ENCODE results near the gene PACS1.
"Not testable (repeated sequence)": the region's sequence is repeated elsewhere in the genome, so short reads cannot be mapped to it uniquely, and the experiment has no call there.

PACS1 gene

GRCh38 chr11:66243782-66244535 lies 173.9 kb downstream of the PACS1 start:
- no peak for DNase-seq

DNA sequence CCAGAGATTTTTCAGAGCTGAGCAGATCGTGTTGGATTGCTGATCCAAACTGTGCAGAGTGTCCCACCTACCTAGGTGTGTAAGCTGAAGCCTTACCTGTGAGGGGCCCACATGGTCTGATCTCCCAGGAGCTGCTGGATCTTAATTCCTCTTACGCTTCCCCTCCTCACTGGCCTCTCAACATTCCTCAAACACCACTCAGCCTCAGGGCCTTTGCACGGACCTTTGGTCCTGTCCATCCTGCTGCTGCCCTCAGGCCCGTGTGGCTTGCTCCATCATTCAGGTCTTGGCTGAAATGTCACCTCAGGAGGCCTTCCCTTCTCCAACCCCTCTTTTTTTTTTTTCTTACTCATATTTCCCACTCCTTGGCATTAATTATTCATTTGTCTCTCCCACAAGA lies 177.2 kb downstream of the PACS1 start:
- DNase-seq: no peak

DNA sequence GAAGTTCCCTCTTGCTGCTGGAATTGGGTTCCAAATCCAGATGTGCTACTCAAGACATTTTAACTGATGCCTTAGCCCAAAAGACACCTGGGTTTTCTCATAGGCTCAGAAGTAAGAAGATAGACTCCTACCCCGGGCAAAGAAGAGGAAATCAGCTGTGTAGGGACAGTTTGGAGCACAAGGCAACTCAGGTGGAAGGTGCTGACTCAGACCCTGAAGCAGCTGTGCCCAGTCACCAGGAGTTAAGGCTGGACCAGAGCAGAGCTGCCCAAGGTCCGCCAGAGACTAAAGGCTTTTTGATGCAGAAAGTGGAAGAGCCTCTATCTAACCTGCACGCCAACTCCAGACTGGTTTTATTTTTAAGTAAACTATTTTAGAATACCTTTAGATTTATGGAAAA lies 177.7 kb downstream of the PACS1 start:
- no peak for DNase-seq

- DNase-seq: no peak
Measured at GRCh38 chr11:66248903-66249302, 178.8 kb downstream of the PACS1 start.

GRCh38 chr11:66251809-66252208 lies 181.7 kb downstream of the PACS1 start:
- no peak for DNase-seq

DNA sequence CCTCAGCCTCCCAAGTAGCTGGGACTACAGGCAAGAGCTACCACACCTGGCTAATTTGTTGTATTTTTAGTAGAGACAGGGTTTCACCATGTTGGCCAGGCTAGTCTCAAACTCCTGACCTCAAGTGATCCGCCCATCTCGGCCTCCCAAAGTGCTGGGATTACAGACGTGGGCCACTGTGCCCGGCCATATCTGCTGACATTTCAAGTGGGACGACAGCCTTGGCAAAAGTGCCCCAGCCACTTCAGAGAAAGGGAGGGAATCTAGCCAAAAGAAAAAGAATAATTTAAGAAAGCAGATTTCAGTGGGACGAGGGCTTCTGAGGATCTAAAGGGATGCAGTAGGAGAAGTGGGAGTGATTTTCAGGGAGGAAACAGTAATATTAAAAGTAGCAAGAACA lies 183.0 kb downstream of the PACS1 start:
- DNase-seq: not testable (repeated sequence)

- peak in 1 of 58 donors; percentile 49 for DNase-seq
Measured at GRCh38 chr11:66258473-66258893, 188.4 kb downstream of the PACS1 start.

DNA sequence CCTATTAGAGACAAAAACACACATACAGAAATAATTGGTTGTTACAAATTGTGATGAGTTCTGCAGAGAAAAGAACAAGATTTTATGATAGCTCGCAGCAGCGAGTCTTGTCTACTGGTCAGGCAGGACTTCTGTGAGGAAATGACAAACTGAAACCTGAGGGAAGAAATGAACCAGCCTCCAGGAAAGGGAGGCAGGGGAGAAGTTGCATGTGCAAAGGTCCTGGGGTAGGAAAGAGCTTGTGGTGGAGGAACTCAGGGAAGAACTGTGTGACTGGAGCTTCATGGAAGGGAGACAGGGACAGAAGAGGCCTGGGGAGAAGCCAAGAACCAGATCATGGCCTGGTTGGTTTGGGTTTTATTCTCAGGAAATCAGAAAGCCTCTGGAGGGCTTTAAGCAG lies 189.2 kb downstream of the PACS1 start:
- DNase-seq: no peak

DNA sequence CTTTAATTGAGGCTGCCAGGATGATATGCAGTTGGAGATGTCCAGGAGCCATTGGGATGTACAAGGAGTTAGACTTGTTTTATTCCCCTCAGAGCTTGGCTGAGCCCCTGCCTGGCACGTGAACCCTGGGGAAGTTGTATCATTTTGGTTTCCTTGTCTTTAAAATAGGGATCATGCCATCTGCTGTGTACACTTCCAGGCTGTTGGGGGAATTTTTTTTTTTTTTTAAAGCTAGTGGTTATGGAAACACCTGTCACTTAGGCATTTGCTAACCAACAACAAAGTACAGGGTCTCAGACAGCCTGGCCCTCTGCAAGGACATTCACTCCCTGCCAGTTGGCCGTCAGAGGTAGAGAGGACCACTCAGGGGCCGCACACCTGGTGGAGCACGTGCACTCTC lies 189.9 kb downstream of the PACS1 start:
- no peak for DNase-seq

- no peak for DNase-seq
Measured at GRCh38 chr11:66261578-66261977, 191.5 kb downstream of the PACS1 start.

DNA sequence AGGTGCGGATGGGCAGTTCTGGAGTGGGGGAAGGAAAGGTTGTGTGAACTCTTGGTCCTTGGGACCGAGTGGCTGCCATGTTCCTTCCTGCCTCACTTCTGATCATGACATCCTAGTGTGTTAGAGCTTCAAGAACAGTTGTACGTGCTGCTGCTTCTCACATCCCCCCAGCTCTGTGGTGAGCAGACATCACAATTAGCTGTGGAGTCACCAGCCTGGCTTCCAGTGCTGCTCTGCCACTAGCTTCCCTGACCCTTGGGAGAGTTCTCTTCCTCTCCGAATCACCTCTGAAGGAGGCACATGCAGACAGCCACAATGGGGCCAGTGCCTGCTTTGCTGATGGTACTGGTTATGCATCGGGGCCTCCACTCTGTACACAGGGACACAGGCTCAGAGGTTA lies 192.1 kb downstream of the PACS1 start:
- DNase-seq: no peak

GRCh38 chr11:66262696-66263095 lies 192.6 kb downstream of the PACS1 start:
- no peak for DNase-seq

GRCh38 chr11:66263231-66263630 lies 193.2 kb downstream of the PACS1 start:
- DNase-seq: no peak

GRCh38 chr11:66263785-66264184 lies 193.7 kb downstream of the PACS1 start:
- DNase-seq: no peak

GRCh38 chr11:66264383-66264782 lies 194.3 kb downstream of the PACS1 start:
- no peak for DNase-seq

DNA sequence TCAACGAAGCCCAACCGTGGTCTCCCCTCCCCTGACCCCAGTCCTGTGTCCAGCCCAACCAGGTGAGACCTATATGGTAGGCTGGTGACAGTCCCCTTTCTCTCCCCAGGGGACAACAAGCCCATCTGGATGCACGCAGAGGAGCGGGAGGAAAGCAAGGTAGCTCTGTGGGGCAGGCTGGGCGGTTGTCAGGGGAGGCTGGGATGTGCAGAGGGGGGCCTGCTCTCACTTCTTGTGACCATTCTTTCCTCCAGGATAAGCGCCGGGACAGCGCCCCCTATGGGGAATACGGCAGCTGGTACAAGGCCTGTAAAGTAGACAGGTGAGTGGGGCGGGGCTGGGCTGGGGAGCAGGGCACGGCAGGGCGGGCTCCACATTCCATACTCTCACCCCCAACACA lies 194.8 kb downstream of the PACS1 start:
- DNase-seq: no peak

GRCh38 chr11:66265531-66266377 lies 195.7 kb downstream of the PACS1 start:
- DNase-seq: no peak

GRCh38 chr11:66266378-66267038 lies 196.4 kb downstream of the PACS1 start:
- DNase-seq: no peak

DNA sequence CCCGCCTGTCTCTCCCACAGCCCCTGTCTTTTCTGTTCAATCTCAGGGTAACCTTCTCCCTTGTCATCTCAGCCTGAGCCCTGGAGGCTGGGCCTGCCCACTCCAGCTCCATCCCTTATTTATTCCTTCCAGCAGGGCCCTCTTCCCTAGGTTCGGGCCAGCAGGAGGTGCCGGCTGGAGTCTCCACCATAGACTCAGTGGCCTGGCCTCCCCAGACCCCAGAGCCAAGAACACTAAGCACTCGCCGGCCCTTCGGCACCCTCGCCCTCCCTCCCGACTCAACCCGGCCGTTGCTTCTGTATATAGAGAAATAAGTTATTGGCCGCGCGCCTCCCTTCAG lies 196.9 kb downstream of the PACS1 start:
- DNase-seq: peak in 1 of 58 donors; percentile 63

GRCh38 chr11:66267379-66268243 lies 197.5 kb downstream of the PACS1 start:
- DNase-seq: peak; percentile 17 to 91 (median 84)

Data from anterior cingulate cortex (tissue), 58 donors.